GM18526 (cell line): Measurements from ENCODE around the gene SLC43A2.

ENCODE experiments used
- POLR2A ChIP-seq: IDR thresholded peaks from 3 replicates; pipeline ENCODE4 v1.6.1; 2011; ENCODE audit not compliant: insufficient read length; ENCODE audit errors: extremely low read depth

The SLC43A2 gene

DNA sequence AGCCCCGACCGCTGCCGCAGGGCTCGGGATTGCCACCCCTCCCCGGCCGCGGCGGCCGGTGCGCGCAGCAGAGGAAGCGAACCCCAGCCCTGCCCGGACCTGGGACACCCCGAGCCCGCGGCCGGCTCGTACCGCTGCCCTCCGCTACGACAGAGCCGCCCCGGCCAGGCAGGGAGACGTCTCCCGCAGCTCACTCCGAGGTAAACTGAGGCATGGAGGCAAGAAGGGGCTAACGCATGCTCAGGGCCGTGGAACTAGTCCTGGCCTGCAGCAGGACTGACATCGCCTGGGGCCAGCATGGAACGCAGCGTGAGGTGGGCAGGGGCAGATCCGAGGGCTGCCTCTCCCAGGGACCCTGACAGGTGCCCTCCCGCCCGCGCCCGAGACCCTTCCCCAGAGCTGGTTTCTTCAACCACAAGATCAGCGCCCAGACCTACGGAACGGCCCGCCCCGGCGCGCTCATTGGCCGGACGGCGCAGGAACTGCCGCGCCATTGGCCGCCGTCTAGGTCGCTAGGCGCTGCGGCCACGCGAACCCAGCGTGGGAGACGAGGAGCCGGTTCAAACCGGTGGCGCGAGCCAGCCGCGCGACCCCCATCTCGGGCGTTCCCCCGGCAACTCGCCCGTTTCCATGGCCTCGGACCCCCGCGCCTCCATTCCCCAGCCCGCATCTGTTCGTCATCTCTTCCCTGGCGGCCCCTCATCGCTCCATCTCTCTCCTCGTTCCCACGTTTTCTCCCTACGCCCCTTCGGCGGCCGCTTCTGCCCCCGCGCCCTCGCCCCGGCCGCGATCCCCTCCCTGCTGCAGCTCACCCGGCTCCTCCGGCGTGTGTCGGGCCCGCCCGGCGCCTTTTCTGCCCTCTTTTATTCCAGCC is at the start of gene SLC43A2:
Gene SLC43A2, minus strand, starts transcription at position 853 of the 874 bp plus-strand sequence. CDS start 960 bp downstream, outside the sequence.
- peak; percentile 56 for TF ChIP-seq POLR2A

DNA sequence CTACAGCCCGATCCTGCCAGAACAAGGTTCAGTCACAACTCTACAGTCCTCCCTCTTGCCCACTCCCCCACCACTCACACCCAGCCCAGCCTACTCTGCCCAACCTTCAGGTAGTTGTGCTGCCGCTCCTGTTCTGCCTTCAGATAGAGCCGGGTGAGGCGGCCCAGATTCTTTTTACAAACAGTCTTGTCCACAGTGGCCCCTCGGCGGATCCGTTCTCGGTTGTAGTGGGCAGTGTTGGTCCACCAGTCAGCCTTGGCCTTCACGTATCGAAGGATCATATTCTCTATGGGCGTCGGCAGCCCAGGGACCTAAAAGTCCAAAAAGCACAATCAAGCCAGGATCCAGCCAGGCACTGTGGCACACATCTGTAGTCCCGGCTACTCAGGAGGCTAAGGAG is 47.8 kb upstream of the SLC43A2 start:
- TF ChIP-seq POLR2A = no peak

DNA sequence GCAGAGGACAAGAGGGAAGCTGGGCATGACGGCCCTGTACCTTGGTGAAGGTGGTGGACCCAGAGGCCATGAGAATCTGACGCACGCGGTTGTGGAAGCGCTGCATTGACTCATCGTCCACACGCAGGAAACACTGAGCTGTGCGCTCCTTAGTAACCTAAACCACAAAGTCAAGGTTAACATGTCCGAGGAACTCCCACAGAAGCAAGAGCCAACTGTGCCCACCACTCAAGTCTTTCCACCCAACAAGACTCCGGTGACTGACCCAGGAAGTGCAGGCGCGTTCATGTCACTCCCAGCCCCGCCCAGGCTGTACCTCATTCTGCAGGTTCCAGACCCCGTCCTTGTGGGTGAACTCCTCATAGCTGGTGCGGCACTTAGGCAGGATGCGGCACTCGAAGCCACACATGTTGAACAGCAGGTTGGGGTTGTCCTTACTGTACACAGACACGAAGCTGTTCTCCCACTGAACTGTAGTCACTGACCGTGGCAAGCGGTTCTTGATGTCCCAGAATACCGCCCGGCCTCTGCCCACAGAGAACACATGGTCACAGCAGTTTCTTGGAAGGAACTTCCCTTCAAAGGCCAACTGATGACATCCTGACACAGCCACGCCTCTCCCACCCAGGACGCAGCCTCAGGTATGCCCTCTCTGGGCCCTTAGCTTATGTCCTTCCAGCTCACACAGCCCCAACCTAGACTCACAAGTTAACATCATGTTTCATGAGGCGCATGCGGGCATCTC is 44.6 kb upstream of the SLC43A2 start:
- TF ChIP-seq POLR2A = no peak

DNA sequence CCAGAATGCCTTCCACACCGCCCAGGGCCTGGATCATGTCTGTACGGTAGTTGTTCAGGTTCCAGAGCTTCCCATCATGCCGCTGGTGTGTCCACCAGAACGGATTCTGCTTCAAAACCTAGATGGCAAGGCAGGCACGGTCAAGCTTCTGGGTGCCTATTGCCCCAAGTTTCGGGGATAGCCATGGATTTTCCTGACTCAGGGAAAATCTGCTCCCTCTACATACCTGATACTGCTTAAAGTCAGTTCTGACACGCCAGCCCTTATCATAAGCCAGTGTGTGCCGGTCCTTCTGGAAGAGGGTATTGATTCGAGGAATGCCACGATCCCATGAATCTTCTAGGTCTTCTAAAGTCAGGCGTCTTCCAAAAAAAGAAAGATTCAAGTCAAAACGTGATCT is 32.4 kb upstream of the SLC43A2 start:
- no peak for TF ChIP-seq POLR2A

DNA sequence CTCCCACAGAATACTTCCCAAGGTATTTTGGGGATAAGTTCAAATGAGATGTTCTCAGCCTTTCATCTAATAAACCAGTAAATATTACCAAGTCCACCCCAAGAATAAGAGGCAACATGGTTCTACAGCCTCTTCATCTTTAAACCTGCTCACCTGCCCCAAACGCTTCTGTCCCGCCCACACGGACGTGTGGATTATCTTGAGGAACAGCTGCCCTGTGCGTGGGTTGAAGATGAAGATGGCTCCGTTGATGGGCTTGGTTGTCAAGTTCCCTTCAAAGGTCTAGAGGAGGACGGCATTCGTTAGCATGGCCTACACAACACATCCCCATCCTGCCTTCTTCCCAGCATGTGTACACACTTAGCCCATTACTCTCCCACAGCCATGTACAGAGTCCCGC is 29.5 kb upstream of the SLC43A2 start:
- no peak for TF ChIP-seq POLR2A

DNA sequence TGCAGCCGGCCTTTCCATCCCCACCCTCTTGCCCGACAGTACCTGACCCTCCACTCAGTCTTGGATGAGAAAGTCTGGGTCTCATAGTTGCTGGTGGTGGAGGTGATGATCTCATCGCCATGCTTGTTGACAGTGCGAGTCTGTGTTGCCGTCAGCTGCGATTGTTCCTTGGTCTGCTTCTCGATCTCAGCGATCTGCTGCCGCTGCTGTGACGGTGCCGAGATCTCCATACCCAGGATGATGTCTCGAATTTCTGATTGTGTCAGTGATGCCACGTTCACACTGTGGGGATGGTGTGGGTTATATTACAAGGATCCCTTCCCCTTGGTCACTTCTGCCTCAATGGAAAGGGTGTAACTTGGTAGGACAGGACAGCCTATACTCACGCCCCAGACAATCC is 25.1 kb upstream of the SLC43A2 start:
- no peak for TF ChIP-seq POLR2A

DNA sequence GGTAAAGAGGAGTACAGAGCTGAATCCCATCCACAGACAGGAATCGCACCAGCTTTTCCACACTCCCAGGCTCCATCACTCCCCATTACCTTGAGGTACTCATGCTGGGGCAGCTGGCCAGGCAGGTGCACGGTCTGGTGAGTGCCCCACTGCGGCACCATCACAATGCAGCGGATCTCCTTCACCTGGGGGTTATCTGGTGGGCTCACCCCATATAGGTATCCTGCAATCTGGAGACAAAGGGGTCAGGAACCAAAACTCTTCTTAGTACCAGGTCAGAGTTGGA is 22.9 kb upstream of the SLC43A2 start:
- TF ChIP-seq POLR2A = no peak

DNA sequence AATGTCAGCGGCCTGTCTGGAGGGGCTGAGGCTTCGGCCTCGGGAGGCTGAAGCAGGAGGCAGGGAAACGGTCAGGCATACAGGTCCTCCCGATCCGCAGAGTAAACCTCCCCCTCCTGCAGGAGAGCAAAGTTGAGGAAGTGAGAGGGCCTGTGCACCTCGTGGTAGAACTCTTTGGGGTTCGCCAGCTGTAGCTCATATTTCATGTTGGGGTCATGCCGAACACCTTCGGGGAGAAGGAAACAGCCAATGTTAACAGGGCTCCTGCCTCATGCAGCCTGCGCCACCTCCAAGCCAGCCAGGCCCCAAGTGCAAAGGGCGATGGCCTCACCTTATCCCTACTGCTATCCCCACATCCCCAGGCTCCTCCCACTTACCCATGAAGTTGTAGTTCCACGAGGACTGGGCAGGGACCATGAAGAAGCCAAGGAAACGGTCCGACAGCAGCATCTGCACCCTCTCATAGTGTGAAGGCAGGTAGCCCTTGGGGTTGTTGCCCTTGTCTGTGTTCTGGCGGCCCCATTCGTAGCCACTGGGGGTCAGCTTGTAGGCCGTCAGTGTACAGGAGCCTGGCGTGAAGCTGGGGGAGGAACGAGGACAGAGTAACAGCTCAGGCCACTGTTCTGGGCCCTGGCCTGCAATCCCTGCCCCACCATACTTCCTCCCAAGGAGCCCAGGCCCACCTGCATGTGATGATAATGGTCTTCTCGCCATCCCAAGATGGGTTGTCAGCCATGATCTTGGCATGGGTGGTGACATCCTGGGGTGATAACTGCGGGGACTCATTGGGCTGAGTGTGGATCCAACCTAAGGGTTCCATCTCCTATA is 22.3 kb upstream of the SLC43A2 start:
- TF ChIP-seq POLR2A = no peak

DNA sequence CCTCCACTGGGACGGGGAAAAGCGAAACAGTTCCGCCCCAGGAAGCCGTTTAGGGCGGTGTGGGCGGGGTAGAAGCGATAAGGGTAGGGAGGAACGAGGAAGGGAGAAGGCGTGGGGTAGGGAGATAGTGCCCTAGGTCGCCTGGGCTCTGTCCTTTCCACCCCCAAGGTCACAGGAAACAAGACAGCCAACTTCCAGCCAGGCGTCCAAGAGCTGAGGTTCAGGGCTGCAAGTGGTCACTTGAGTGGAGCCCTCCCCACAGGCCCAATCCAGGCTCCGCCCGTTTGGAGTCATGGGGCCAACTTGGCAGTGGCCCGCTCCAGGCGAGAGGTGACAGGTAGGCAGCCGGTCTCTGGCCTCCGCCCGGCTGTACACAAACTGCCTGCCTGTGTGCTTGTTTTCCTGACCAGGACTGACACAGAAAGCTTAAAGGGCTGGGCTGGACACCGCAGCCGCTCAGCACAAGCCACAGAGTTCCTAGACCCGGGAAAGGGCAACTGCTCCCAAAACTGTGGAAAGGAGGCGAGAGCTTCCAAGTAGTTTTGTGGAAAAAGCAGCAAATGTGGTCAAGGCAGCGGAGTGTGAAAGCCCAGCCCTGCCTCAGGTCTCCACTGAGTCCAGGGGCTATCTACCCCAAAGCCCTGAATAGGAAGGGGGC is 21.3 kb upstream of the SLC43A2 start, which contains the start of gene RILP:
Gene RILP, minus strand, starts transcription at position 23 of the 658 bp plus-strand sequence. CDS start 62 bp downstream, outside the sequence.
- no peak for TF ChIP-seq POLR2A

DNA sequence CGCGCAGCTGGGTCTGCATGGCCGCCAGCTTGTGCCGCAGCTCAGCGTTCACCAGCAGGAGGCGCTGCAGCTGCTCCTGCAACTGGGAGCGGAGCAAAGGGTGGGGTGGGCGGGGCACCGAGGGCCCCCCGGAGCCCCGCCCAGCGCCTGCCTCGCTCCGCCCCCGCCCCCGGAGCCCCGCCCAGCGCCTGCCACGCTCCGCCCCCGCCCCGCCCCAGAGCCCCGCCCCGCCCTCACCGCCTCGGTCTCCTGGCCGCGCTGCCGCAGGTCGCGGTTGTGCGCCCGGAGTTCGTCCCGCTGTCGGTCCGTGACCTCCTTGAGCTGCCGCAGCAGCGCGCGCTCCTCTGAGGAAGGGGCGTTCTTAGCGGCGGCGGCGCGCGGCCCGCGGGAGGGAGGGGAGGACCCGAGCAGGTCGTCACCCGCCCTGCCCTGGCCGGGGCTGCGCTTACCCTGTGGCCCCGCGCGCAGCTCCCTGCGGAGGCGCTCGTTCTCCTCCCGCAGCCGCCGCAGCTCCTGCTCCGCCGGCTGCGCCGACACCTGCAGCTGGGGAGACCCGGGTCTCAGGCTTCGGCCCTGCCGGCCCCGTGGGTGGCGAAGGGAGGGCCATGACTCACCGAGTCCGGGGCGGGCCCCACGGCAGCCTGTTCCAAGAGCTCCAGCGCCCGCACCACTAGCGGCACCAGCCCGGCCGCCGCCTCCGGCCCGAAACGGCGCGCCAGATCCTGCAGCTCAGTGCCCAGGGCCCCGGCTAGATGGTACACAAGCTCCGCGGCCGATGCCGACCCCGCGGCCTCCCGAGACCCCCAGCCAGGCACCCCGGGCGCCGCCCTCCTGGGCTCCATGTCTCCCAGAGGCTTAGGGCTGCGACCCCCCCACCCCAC is 20.6 kb upstream of the SLC43A2 start:
- peak; percentile 33 for TF ChIP-seq POLR2A

DNA sequence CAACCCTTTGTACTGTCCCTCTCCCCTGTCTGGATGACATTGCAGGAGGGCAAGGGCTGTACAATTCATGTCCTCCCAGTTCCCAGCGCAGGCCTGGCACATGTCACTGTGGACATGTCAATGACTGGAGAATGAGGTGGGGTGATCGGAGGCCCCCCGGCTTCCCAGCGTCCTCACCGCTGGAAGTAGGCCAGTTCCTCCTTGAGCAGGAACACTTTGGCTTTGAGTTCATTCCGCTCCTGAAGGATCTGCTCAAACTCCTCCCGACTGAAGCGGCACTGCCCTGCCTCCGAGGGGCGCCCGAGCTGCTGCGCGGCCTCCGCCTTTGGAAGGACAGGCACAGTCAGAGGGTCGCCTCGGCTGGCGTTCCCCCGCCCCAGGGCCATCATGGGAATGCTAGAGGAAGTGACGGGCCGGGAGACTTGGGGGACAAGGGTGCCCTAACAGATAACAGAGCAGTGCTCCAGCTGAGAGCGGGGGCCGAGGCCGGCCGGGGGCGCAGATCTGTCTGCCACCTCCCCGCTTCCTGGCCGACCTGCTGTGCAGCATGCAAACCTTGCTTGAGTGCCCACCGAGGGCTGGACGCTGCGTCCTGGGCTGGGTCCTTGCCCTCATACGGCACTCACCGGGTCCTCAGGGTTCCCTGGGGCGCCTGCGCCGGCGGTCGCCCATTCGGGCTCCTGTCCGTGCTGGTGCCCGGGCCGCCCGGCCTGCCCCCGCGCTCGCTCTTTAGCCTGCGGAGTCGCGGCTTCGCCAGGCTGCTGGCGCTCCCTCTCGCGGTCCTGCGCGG is 19.7 kb upstream of the SLC43A2 start:
- no peak for TF ChIP-seq POLR2A

DNA sequence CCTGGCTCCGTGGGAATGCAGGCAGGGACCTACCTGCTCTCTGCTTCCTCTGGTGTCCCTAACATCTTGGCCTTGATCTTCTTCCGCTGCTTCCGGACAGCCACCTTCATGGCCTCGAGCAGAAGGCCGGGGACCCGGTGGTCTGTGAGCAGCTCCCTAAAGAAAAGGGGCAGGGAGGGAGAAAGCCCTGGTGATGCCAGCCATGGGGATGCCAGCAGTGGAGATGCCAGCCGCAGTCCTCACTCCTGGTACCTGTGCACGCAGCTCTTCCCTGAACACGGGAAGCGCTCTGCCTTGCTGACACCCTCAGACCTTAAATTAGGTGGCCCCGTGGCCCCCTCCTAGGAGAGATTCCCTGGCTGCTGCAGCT is 19.2 kb upstream of the SLC43A2 start:
- TF ChIP-seq POLR2A = no peak

DNA sequence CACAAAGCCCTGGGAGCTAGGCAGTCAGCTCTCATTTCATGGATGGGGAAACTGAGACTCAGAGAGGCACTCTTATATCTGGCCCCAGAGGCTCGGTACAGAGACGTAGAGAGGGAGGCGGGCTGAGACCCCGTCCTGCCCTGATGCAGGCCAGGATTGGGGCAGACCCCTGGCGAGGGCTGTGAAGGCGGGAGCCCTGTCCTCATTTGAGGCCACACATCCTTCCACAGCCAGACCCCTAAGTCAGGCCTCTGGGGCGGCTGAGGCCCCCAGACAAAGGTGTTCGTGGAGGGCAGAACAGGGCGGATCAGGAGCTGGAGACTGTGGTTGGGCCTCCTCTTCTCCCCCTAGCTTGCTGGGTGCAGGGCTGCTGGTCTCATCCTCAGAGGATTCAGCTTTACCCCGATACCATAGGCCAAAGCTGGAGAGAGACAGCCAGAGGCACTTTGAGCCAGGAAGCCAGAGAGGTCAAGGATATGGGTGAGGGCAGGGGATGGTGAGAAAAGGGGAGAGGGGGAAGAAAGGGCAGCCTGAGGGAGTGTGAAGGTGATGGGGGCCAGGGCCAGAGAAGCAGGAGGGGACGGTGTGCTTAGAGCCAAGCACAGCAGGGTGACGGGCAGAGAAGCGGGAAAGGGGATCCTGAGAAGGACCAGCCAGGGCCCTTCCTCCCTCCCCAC is 17.7 kb upstream of the SLC43A2 start:
- TF ChIP-seq POLR2A = no peak
